IPS-NIHi7 (cell line): ENCODE results near the gene PPIP5K1.

ENCODE experiments used
- DNase-seq: peaks from one replicate; pipeline ENCODE4 v3.0.0; 2012; ENCODE audit warnings: mixed read lengths; ENCODE audit errors: extremely low spot score

PPIP5K1 gene

DNA sequence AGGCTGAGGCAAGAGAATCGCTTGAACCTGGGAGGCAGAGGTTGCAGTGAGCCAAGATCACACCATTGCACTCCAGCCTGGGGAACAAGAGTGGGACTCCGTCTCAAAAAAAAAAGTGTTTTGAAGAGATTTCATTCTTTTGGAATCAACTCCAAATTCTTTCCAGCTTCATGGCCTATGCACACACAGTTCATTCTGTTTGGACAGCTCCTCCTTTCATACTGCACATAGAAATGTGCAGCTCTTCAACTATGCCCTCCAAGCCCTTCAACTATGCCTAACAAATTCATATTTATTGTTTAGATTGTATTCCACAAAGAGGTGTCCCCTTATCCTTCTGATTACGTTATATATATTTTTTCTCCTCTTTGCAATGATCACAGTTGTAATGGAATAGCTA, 101.2 kb downstream of the PPIP5K1 start:
- DNase-seq, result no peak

DNA sequence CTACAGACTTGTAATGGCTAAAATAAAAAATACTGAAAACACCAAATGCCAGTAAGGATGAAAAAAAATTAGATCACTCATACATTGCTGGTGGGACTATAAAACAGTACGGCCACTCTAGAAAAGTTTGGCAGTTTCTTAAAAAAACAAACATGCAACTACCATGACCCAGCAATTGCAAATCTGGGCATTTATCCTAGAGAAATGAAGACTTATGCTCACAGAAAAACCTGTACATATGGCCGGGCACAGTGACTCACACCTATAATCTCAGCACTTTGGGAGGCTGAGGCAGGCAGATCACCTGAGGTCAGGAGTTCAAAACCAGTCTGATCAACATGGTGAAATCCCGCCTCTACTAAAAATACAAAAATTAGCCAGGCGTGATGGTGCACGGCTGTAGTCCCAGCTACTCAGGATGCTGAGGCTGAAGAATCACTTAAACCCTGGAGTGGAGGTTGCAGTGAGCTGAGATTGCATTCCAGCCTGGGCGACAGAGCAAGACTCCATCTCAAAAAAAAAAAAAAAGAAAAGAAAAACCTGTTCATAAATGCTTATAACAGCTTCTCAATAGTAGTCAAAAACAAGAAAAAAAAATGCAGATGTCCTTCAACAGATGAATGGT, 102.6 kb downstream of the PPIP5K1 start:
- no peak for DNase-seq

DNA sequence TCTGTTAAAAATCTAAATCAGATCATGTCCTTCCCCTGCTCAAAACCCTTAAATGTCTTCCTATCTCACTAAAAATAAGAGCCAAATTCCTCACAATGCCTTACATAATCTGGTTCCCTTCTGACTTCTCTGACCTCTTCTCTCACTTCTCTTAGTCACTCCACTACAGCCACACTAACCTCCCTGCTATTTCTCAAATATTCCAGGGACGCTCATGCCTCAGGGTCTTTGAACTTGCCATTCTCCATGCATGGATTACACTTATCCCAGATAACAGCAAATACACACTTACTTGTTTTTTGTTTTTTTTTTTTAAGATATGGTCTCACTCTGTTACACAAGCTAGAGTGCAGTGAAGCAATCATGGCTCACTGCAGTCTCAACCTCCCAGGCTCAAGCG, 105.6 kb downstream of the PPIP5K1 start:
- no peak for DNase-seq
